PC-9 (cell line): ENCODE measurements around the gene WNK3.

Experiments
- EZH2 ChIP-seq: fragments of 200-600 bp; sonication (generic); IDR thresholded peaks from 2 replicates; pipeline ENCODE4 v1.8.0; 2017; ENCODE audit warnings: antibody characterized with exemption, low read depth
- TF ChIP-seq, protein P1 (sequence below): fragments of 200-600 bp; sonication (generic); conservative IDR thresholded peaks from 2 replicates; pipeline ENCODE4 v1.6.1; 2017; ENCODE audit warnings: mixed run types, antibody characterized with exemption, mild to moderate bottlenecking, moderate library complexity

- TF ChIP-seq, protein P1, sequence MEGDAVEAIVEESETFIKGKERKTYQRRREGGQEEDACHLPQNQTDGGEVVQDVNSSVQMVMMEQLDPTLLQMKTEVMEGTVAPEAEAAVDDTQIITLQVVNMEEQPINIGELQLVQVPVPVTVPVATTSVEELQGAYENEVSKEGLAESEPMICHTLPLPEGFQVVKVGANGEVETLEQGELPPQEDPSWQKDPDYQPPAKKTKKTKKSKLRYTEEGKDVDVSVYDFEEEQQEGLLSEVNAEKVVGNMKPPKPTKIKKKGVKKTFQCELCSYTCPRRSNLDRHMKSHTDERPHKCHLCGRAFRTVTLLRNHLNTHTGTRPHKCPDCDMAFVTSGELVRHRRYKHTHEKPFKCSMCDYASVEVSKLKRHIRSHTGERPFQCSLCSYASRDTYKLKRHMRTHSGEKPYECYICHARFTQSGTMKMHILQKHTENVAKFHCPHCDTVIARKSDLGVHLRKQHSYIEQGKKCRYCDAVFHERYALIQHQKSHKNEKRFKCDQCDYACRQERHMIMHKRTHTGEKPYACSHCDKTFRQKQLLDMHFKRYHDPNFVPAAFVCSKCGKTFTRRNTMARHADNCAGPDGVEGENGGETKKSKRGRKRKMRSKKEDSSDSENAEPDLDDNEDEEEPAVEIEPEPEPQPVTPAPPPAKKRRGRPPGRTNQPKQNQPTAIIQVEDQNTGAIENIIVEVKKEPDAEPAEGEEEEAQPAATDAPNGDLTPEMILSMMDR, result no peak
- TF ChIP-seq EZH2, result no peak
Measured at GRCh38 chrX:54213603-54214002, 144.2 kb downstream of the WNK3 start.
